Uterus (tissue), 4 donors: ENCODE measurements around the gene FERMT3. TPM values are rescaled to one million over a fixed set of nuclear protein-coding genes. Genes with fewer than 3 reads are reported as not detected.

Experiments
- DNase-seq, 2 donors: peaks; one replicate each; pipeline ENCODE4 v3.0.0-alpha.2; 2019 to 2020
- H3K27ac ChIP-seq, 2 donors: fragments of 200-600 bp; sonication (generic); 1 replicate in 1 of 2; 2 replicates in 1 of 2; pipeline ENCODE4 v1.5.1; 2016 to 2018
- H3K27me3 ChIP-seq, 2 donors: fragments of 200-600 bp; sonication (generic); one replicate each; pipeline ENCODE4 v1.5.1; 2018 to 2019; ENCODE audit warnings: control low read depth in 1 of 2
- H3K36me3 ChIP-seq, 2 donors: fragments of 200-600 bp; sonication (generic); one replicate each; pipeline ENCODE4 v1.5.1; 2019; ENCODE audit warnings: control low read depth in 1 of 2
- H3K4me1 ChIP-seq, 2 donors: fragments of 200-600 bp; sonication (generic); one replicate each; pipeline ENCODE4 v1.5.1; 2018 to 2019; ENCODE audit warnings: control low read depth in 1 of 2
- H3K4me3 ChIP-seq, 2 donors: fragments of 200-600 bp; sonication (generic); 1 replicate in 1 of 2; 2 replicates in 1 of 2; pipeline ENCODE4 v1.5.1; 2018 to 2019; ENCODE audit warnings: mild to moderate bottlenecking in 1 of 2
- H3K9me3 ChIP-seq, 2 donors: fragments of 200-600 bp; sonication (generic); one replicate each; pipeline ENCODE4 v1.5.1; 2019; ENCODE audit warnings: control low read depth in 1 of 2
- CTCF ChIP-seq, 4 experiments: fragments of 200-600 bp in 2 of 4; fragments of 450-650 bp in 2 of 4; sonication (generic) in 2 of 4; IDR thresholded peaks; one replicate each; pipeline ENCODE4 v1.5.1; 2016 to 2019; ENCODE audit warnings: antibody characterized with exemption in 4 of 4, mild to moderate bottlenecking in 2 of 4, moderate library complexity in 1 of 4
- POLR2A ChIP-seq, 2 donors: fragments of 450-650 bp; IDR thresholded peaks; one replicate each; pipeline ENCODE4 v1.6.1; 2016; ENCODE audit warnings: antibody characterized with exemption in 2 of 2, mild to moderate bottlenecking in 1 of 2, moderate library complexity in 1 of 2
- intact Hi-C: fragments of 100-400 bp; cut with DNase I; formaldehyde crosslinking; loops from one replicate; pipeline ENCODE4 v1.15.1; 2023; ENCODE audit warnings: low total_unique reads
- total RNA-seq, 4 donors: library from RNA; depleted of rRNA in 3 of 4; stranded (reverse); fragments of >200 nt in 3 of 4; gene quantifications; one replicate each; pipeline versions ENCODE4 v1.1.0 to v1.2.4, GENCODE V29; 2014 to 2023
- donor health status: DM: yes; HTN: yes; CAD: no.

The FERMT3 gene
- total RNA-seq, 4 donors from 2014 or later: 3.1 to 50.3 (median 9.3) TPM

GRCh38 chr11:64232182-64232966 is 25.9 kb downstream of the FERMT3 start:
- TF ChIP-seq POLR2A (IDR thresholded peaks at IDR 0.05) (no peak), CTCF (IDR thresholded peaks at IDR 0.05) (no peak)
- Histone ChIP-seq H3K27ac (no peak overlapping the region), H3K27me3 (no peaks in the 10 kb centered on the region), H3K9me3 (no peaks in the 10 kb centered on the region), H3K4me1 (peaks cover 4 to 14% of the 10 kb centered on the region in 2 donors), H3K36me3 (no peaks in the 10 kb centered on the region), H3K4me3 (no peak overlapping the region)
- intact Hi-C loops: no loop called here
- DNase-seq: peak in 1 of 2 donors; percentile 21

GRCh38 chr11:64232967-64233315 is 26.4 kb downstream of the FERMT3 start:
- intact Hi-C loops: no loop called here
- Histone ChIP-seq H3K4me1 (peaks cover 4 to 14% of the 10 kb centered on the region in 2 donors), H3K9me3 (no peaks in the 10 kb centered on the region), H3K36me3 (no peaks in the 10 kb centered on the region), H3K4me3 (no peak overlapping the region), H3K27me3 (no peaks in the 10 kb centered on the region), H3K27ac (no peak overlapping the region)
- TF ChIP-seq CTCF (IDR thresholded peaks at IDR 0.05): no peak
- TF ChIP-seq POLR2A (IDR thresholded peaks at IDR 0.05): no peak
- no peak for DNase-seq

GRCh38 chr11:64233913-64234586 is 27.5 kb downstream of the FERMT3 start, which contains the start of gene VEGFB:
Gene VEGFB (plus strand): TSS chr11:64234584. CDS start chr11:64234834, 250 bp downstream.
- intact Hi-C loops: no loop called here
- TF ChIP-seq POLR2A (IDR thresholded peaks at IDR 0.05): peak; percentile 36 to 56
- no peak for TF ChIP-seq CTCF (IDR thresholded peaks at IDR 0.05)
- no peaks in the 10 kb centered on the region for H3K36me3 ChIP-seq
- H3K27me3 ChIP-seq: no peaks in the 10 kb centered on the region
- peak; percentile 71 to 80 for DNase-seq
- no peaks in the 10 kb centered on the region for H3K9me3 ChIP-seq
- H3K4me1 ChIP-seq: peaks cover 4 to 14% of the 10 kb centered on the region in 2 donors
- H3K4me3 ChIP-seq: peak within 1 kb of the TSS; percentile 76 to 80
- peak within 1 kb of the TSS; percentile 90 to 95 for H3K27ac ChIP-seq

- no peaks in the 10 kb centered on the region for H3K27me3 ChIP-seq
- intact Hi-C loops: no loop called here
- DNase-seq: peak in 1 of 2 donors; percentile 42
- peak overlapping the region; percentile 90 to 95 for H3K27ac ChIP-seq
- H3K4me3 ChIP-seq: peak overlapping the region; percentile 42 to 80
- H3K4me1 ChIP-seq: peaks cover 4 to 9% of the 10 kb centered on the region in 2 donors
- no peaks in the 10 kb centered on the region for H3K36me3 ChIP-seq
- TF ChIP-seq POLR2A (IDR thresholded peaks at IDR 0.05) (peak in 1 of 2 donors; percentile 54), CTCF (IDR thresholded peaks at IDR 0.05) (peak in 3 of 4 experiments; percentile 8 to 21 (median 16))
- H3K9me3 ChIP-seq: no peaks in the 10 kb centered on the region
Observed at GRCh38 chr11:64234647-64235379, 28.3 kb downstream of the FERMT3 start.
